ENCODE results near the gene FOXN3.
A peak's percentile ranks its signal among the peaks of the same experiment; 100 is the strongest.

FOXN3 gene

GRCh38 chr14:89430391-89431236 lies 13.6 kb upstream of the FOXN3 start:
- no peak for DNase-seq

GRCh38 chr14:89429199-89430181 lies 12.5 kb upstream of the FOXN3 start:
- DNase-seq: peak; percentile 49

GRCh38 chr14:89428546-89429198 lies 11.6 kb upstream of the FOXN3 start:
- DNase-seq: peak; percentile 70

GRCh38 chr14:89428173-89428523 lies 11.1 kb upstream of the FOXN3 start:
- DNase-seq: no peak

GRCh38 chr14:89427426-89428172 lies 10.6 kb upstream of the FOXN3 start:
- DNase-seq: no peak

- DNase-seq: peak; percentile 51
Measured at GRCh38 chr14:89425931-89426330, 8.9 kb upstream of the FOXN3 start.

- DNase-seq: no peak
Measured at GRCh38 chr14:89424241-89424640, 7.2 kb upstream of the FOXN3 start.

GRCh38 chr14:89422952-89423345 lies 5.9 kb upstream of the FOXN3 start:
- no peak for DNase-seq

- no peak for DNase-seq
Measured at GRCh38 chr14:89422181-89422951, 5.3 kb upstream of the FOXN3 start.

GRCh38 chr14:89420502-89420901 lies 3.5 kb upstream of the FOXN3 start:
- DNase-seq: no peak

GRCh38 chr14:89419973-89420482 lies 3.0 kb upstream of the FOXN3 start:
- DNase-seq: no peak

GRCh38 chr14:89418976-89419375 lies 1.9 kb upstream of the FOXN3 start:
- DNase-seq: no peak

- DNase-seq: no peak
Measured at GRCh38 chr14:89418452-89418851, 1.4 kb upstream of the FOXN3 start.

GRCh38 chr14:89417465-89418225 lies 612 bp upstream of the FOXN3 start:
- DNase-seq: peak; percentile 71

- DNase-seq: peak; percentile 99
Measured at GRCh38 chr14:89416002-89416995, 734 bp downstream of the FOXN3 start.

GRCh38 chr14:89415159-89415558 lies 1.9 kb downstream of the FOXN3 start:
- no peak for DNase-seq

GRCh38 chr14:89411976-89412375 lies 5.1 kb downstream of the FOXN3 start:
- no peak for DNase-seq

GRCh38 chr14:89409961-89410360 lies 7.1 kb downstream of the FOXN3 start:
- no peak for DNase-seq
